HCT116 (cell line): ENCODE results near the gene CLN5.

Experiments
- CTCF ChIP-seq, 3 experiments: fragments of 200-600 bp in 1 of 3; sonication (generic) in 1 of 3; IDR thresholded peaks in 2 of 3; conservative IDR thresholded peaks in 1 of 3; 2 replicates each; pipeline ENCODE4 v1.5.1; 2012 to 2017; ENCODE audit warnings: low read depth in 2 of 3, low read length in 2 of 3, antibody characterized with exemption in 1 of 3, borderline replicate concordance in 1 of 3, control low read depth in 1 of 3, mild to moderate bottlenecking in 1 of 3, mixed read lengths in 1 of 3, mixed run types in 1 of 3, moderate library complexity in 1 of 3; ENCODE audit not compliant: insufficient read depth in 1 of 3
- FOSL1 ChIP-seq: IDR thresholded peaks from 2 replicates; pipeline ENCODE4 v1.6.1; 2012; ENCODE audit warnings: low read depth
- POLR2A ChIP-seq: IDR thresholded peaks from 2 replicates; pipeline ENCODE4 v1.7.0; 2011; ENCODE audit warnings: borderline replicate concordance; ENCODE audit not compliant: insufficient read depth, insufficient read length; ENCODE audit errors: extremely low read depth
- POLR2AphosphoS5 ChIP-seq: IDR thresholded peaks from 2 replicates; pipeline ENCODE4 v1.6.1; 2011; ENCODE audit warnings: mild to moderate bottlenecking, low read depth, low read length, moderate library complexity
- RAD21 ChIP-seq: IDR thresholded peaks from 2 replicates; pipeline ENCODE4 v1.6.1; 2012; ENCODE audit warnings: low read depth, mild to moderate bottlenecking
- SRF ChIP-seq: IDR thresholded peaks from 2 replicates; pipeline ENCODE4 v1.6.1; 2012; ENCODE audit warnings: low read depth
- YY1 ChIP-seq: IDR thresholded peaks from 2 replicates; pipeline ENCODE4 v1.6.1; 2011; ENCODE audit warnings: low read length, low read depth, moderate library complexity, mild to moderate bottlenecking; ENCODE audit not compliant: insufficient replicate concordance; ENCODE audit errors: extremely low read depth
- ZBTB33 ChIP-seq: IDR thresholded peaks from 2 replicates; pipeline ENCODE4 v1.6.1; 2011; ENCODE audit warnings: mild to moderate bottlenecking, low read length, moderate library complexity; ENCODE audit not compliant: insufficient replicate concordance; ENCODE audit errors: extremely low read depth
- ZNF274 ChIP-seq: fragments of 200-500 bp; sonication (Bioruptor generic); IDR thresholded peaks from 2 replicates; pipeline ENCODE4 v1.6.1; 2014; ENCODE audit warnings: mild to moderate bottlenecking, low read depth, low read length, inconsistent platforms

- TF ChIP-seq CTCF (IDR thresholded peaks at IDR 0.05 in 2 of 3, conservative IDR thresholded peaks at IDR 0.05 in 1 of 3; ENCODE audit: borderline replicate concordance in 1 of 3, insufficient read depth in 1 of 3, low read depth in 2 of 3, low read length in 2 of 3) = no peak
- no peak for TF ChIP-seq POLR2A
- TF ChIP-seq ZBTB33 = no peak
- TF ChIP-seq RAD21 = no peak
- no peak for TF ChIP-seq POLR2AphosphoS5
- TF ChIP-seq ZNF274 = no peak
- TF ChIP-seq YY1 = no peak
- TF ChIP-seq SRF = no peak
- TF ChIP-seq FOSL1 = no peak
Measured at GRCh38 chr13:76967031-76967430, 24.9 kb upstream of the CLN5 start.
